GM12878 (cell line): Measurements from ENCODE around the gene GPC2. TPM values are rescaled to one million over a fixed set of nuclear protein-coding genes. Genes with fewer than 3 reads are reported as not detected.
A peak's percentile ranks its signal among the peaks of the same experiment; 100 is the strongest.

Experiments
- ATAC-seq: fragments of 200-7000 bp; cut with Tn5 transposase; 3 replicates; pipeline ENCODE4 v1.9.1; 2020; ENCODE audit warnings: mild to moderate bottlenecking, moderate library complexity
- BruUV-seq: library from RNA; stranded (reverse); fragments of 400-500 nt; replicated peaks from 2 replicates; lab custom pipeline; 2021; lab: Mats Ljungman, UMichigan
- CTCF ChIA-PET: fragments of 300-600 bp; sonication (Branson Sonifier 250); formaldehyde crosslinking; extraction: SDS; loops from one replicate; lab custom pipeline; 2021; ENCODE audit warnings: inconsistent platforms; lab: Yijun Ruan, JAX
- POLR2A ChIA-PET: fragments of 350-600 bp; formaldehyde crosslinking; extraction: SDS; loops from one replicate; lab custom pipeline; 2021; ENCODE audit warnings: inconsistent platforms; lab: Charles Lee
- RAD21 ChIA-PET: fragments of 300-600 bp; sonication (Branson Sonifier 250); formaldehyde crosslinking; loops from one replicate; lab custom pipeline; 2023; ENCODE audit warnings: antibody characterized with exemption; ENCODE audit not compliant: unreplicated experiment; lab: Charles Lee
- SMC1A ChIA-PET: fragments of 300-600 bp; sonication (Branson Sonifier 250); formaldehyde crosslinking; loops from one replicate; lab custom pipeline; 2023; ENCODE audit not compliant: unreplicated experiment, uncharacterized antibody; lab: Charles Lee
- DNase-seq: peaks from one replicate; pipeline ENCODE4 v3.0.0-alpha.2; 2011; ENCODE audit warnings: low read depth, low spot score
- FAIRE-seq: peaks from 3 replicates; lab custom pipeline; 2011; peaks lifted over from hg19 to GRCh38; lab: Jason Lieb, UNC
- H2AFZ ChIP-seq: 2 replicates; pipeline ENCODE4 v1.6.0; 2011; ENCODE audit warnings: low read depth, low read length, control low read depth; ENCODE audit not compliant: control insufficient read depth
- H3K27ac ChIP-seq: 2 replicates; pipeline ENCODE4 v1.5.1; 2011; ENCODE audit warnings: control low read depth; ENCODE audit not compliant: control insufficient read depth, insufficient read depth
- H3K27me3 ChIP-seq, 2 experiments: replicated peaks in 1 of 2; 2 replicates each; pipeline versions ENCODE4 v1.6.0 to v1.6.1; 2011; ENCODE audit warnings: low read length in 1 of 2; ENCODE audit not compliant: control insufficient read depth in 2 of 2, insufficient read depth in 2 of 2
- H3K36me3 ChIP-seq, 2 experiments: 2 replicates each; pipeline ENCODE4 v1.5.1; 2011; ENCODE audit warnings: low read length in 1 of 2; ENCODE audit not compliant: control insufficient read depth in 2 of 2, insufficient read depth in 2 of 2
- H3K4me1 ChIP-seq: 2 replicates; pipeline ENCODE4 v1.6.1; 2011; ENCODE audit warnings: mild to moderate bottlenecking, low read length, moderate library complexity, mixed read lengths; ENCODE audit not compliant: control insufficient read depth, insufficient read depth
- H3K4me2 ChIP-seq: 2 replicates; pipeline ENCODE4 v1.6.0; 2011; ENCODE audit warnings: control low read depth; ENCODE audit not compliant: control insufficient read depth, insufficient read depth
- H3K4me3 ChIP-seq: fragments of 200-600 bp; sonication (generic); 2 replicates; pipeline ENCODE4 v1.5.1; 2016
- H3K79me2 ChIP-seq: 2 replicates; pipeline ENCODE4 v1.6.0; 2011; ENCODE audit warnings: low read length; ENCODE audit not compliant: control insufficient read depth, insufficient read depth
- H3K9ac ChIP-seq: 2 replicates; pipeline ENCODE4 v1.8.0; 2011; ENCODE audit warnings: low read length, control low read depth, mixed read lengths; ENCODE audit not compliant: control insufficient read depth, insufficient read depth
- H3K9me3 ChIP-seq: replicated peaks from 3 replicates; pipeline ENCODE4 v1.5.1; 2011; ENCODE audit warnings: mild to moderate bottlenecking, low read length; ENCODE audit not compliant: control insufficient read depth, insufficient read depth
- H4K20me1 ChIP-seq: 2 replicates; pipeline ENCODE4 v1.6.0; 2011; ENCODE audit not compliant: control insufficient read depth, insufficient read depth
- CBFB ChIP-seq: IDR thresholded peaks from 2 replicates; pipeline ENCODE4 v1.6.1; 2016; ENCODE audit warnings: antibody characterized with exemption, low read depth
- FOS ChIP-seq: IDR thresholded peaks from 3 replicates; pipeline ENCODE4 v1.6.1; 2011; ENCODE audit warnings: borderline replicate concordance; ENCODE audit not compliant: insufficient read length; ENCODE audit errors: extremely low read depth
- IRF4 ChIP-seq: IDR thresholded peaks from 2 replicates; pipeline ENCODE4 v1.6.1; 2011; ENCODE audit warnings: low read depth, low read length
- POLR2A ChIP-seq: IDR thresholded peaks from 2 replicates; pipeline ENCODE4 v1.6.1; 2011; ENCODE audit warnings: low read depth, mild to moderate bottlenecking, low read length
- SUZ12 ChIP-seq: fragments of 200-600 bp; sonication (generic); IDR thresholded peaks from one replicate; pipeline ENCODE4 v1.6.1; 2018; ENCODE audit warnings: antibody characterized with exemption, mild to moderate bottlenecking; ENCODE audit not compliant: unreplicated experiment
- YY1 ChIP-seq: IDR thresholded peaks from 2 replicates; pipeline ENCODE4 v1.6.1; 2011; ENCODE audit warnings: low read depth, mild to moderate bottlenecking, low read length
- ZSCAN29 ChIP-seq: fragments of 450-650 bp; IDR thresholded peaks from 2 replicates; pipeline ENCODE4 v1.6.1; 2017; ENCODE audit warnings: mild to moderate bottlenecking, moderate library complexity
- ZZZ3 ChIP-seq: IDR thresholded peaks from 2 replicates; pipeline ENCODE4 v1.6.1; 2011; ENCODE audit warnings: low read depth; ENCODE audit not compliant: control insufficient read depth, insufficient read length
- WGBS: methylation state at CpG from one replicate; pipeline ENCODE4 v1.1.6; 2016; ENCODE audit warnings: low lambda C conversion rate; ENCODE audit not compliant: insufficient replicate concordance, insufficient coverage; ENCODE audit errors: missing lambda C conversion rate; 5-methylcytosine and 5-hydroxymethylcytosine counted together
- in situ Hi-C: fragments of 300-500 bp; cut with MboI; formaldehyde crosslinking; loops from 9 replicates; pipeline ENCODE4 v1.14.3; 2018; ENCODE audit warnings: mixed read lengths
- intact Hi-C: fragments of 100-400 bp; cut with micrococcal nuclease; formaldehyde crosslinking; loops from one replicate; pipeline ENCODE4 v1.14.2; 2022; ENCODE audit not compliant: unreplicated experiment
- polyA plus RNA-seq, 11 experiments: library from polyadenylated mRNA; depleted of rRNA in 4 of 11; unstranded in 6 of 11; stranded (reverse) in 5 of 11; fragments of >200 nt; fragmentation: Nextera tagmentation in 4 of 11; fragmentation: Illumina TruSeq in 1 of 11; extraction: Ambion mirVana in 4 of 11; extraction: Trizol in 1 of 11; gene quantifications; 1 replicate in 1 of 11; 2 replicates in 10 of 11; pipeline versions ENCODE4 v1.2.1 to v1.2.3, GENCODE V29; 2011 to 2016; ENCODE audit warnings: inconsistent platforms in 2 of 11, missing spikeins in 2 of 11, low read depth in 1 of 11
- total RNA-seq, 4 experiments: library from RNA; depleted of rRNA in 3 of 4; stranded (reverse); fragments of >200 nt in 3 of 4; fragmentation: Illumina TruSeq in 1 of 4; extraction: Trizol in 1 of 4; gene quantifications; 2 replicates each; pipeline versions ENCODE4 v1.2.1 to v1.2.3, GENCODE V29; 2013 to 2021
- TF ChIP-seq, protein P1 (sequence below): fragments of 450-650 bp; IDR thresholded peaks from 2 replicates; pipeline ENCODE4 v1.6.1; 2017; ENCODE audit warnings: borderline replicate concordance
- TF ChIP-seq, protein P2 (sequence below): fragments of 150-350 bp; IDR thresholded peaks from 2 replicates; pipeline ENCODE4 v1.6.1; 2016; ENCODE audit warnings: low read depth, low read length

The GPC2 gene
- total and polyA plus RNA-seq, 10 of the 15 experiments (the other 5 are each of a cell fraction or from before 2014, with no cell fraction given), result 0.19 to 6.3 (median 0.77) TPM

DNA sequence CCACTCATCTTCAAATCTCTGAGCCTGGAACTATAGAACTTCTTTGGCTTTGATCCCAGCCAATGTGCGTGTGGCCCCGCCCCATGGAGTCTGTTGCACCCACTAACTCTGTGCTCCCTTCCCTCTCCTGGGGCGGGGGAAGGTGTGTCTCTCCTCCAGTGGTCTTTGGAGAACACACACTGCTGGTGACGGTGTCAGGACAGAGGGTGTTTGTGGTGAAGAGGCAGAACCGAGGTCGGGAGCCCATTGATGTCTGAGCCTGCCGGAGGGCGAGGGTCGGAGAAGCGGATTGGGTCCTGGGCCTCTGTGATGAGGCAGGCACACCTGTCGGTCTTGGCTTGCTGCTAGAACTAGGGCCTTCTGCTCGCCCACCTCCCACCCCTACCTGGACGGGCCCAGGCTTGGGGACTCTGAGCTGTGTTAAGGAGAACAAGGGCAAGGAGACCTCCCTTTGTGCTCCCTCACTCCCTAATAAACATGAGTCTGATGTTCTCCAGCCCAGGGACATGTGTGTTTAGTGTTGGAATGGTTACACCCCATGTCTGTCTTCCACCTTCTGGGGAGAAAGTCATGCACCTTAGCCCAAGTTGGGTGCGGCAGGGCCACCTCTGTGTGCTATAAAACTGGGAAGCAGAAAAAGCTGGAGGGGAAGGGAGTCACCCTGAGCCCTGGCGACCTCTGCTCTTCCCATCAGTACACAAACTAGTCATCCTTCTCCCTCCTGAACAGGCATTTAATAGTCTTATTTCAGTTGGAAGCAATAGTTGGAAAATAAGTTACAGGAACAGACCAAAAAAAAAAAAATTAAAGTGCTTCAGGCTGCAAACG lies 23.3 kb downstream of the GPC2 start:
- TF ChIP-seq POLR2A (peak; percentile 47; the same call in 1 of the 2 replicates), SUZ12 (no peak)
- H3K4me2 ChIP-seq, result no peak overlapping the region
- FAIRE-seq, result no peak
- peaks cover 0 to 15% of the 10 kb centered on the region in 2 experiments for H3K36me3 ChIP-seq
- CTCF ChIA-PET, result no interaction called here
- POLR2A ChIA-PET, result interaction anchor here (1.4 kb wide), 1 partner anchor 13 kb away, joined by 3 read pairs; no protein-coding TSS in a partner anchor
- in situ Hi-C loops (no loop called here), intact Hi-C loops (no loop called here)
- H3K9ac ChIP-seq, result no peak overlapping the region
- 71% methylated on average over 16 of the region's 16 CpGs for WGBS
- ATAC-seq, result no peak
- H3K27me3 ChIP-seq, result no peaks in the 10 kb centered on the region
- peaks cover 18% of the 10 kb centered on the region for H3K4me1 ChIP-seq
- H3K79me2 ChIP-seq, result peaks cover 32% of the 10 kb centered on the region
- H2AFZ ChIP-seq, result no peak overlapping the region
- SMC1A ChIA-PET, result interaction anchor here (1.1 kb wide), 1 partner anchor 20 kb away, joined by 3 read pairs; no protein-coding TSS in a partner anchor
- DNase-seq, result no peak
- H3K27ac ChIP-seq, result no peak overlapping the region
- no TSS peak for BruUV-seq
- no peaks in the 10 kb centered on the region for H3K9me3 ChIP-seq
- no peaks in the 10 kb centered on the region for H4K20me1 ChIP-seq
- RAD21 ChIA-PET, result interaction anchor here (1.8 kb wide), 1 partner anchor 23 kb away, joined by 4 read pairs; the partner anchor contains the start of genes GPC2 and STAG3
- no peak overlapping the region for H3K4me3 ChIP-seq

DNA sequence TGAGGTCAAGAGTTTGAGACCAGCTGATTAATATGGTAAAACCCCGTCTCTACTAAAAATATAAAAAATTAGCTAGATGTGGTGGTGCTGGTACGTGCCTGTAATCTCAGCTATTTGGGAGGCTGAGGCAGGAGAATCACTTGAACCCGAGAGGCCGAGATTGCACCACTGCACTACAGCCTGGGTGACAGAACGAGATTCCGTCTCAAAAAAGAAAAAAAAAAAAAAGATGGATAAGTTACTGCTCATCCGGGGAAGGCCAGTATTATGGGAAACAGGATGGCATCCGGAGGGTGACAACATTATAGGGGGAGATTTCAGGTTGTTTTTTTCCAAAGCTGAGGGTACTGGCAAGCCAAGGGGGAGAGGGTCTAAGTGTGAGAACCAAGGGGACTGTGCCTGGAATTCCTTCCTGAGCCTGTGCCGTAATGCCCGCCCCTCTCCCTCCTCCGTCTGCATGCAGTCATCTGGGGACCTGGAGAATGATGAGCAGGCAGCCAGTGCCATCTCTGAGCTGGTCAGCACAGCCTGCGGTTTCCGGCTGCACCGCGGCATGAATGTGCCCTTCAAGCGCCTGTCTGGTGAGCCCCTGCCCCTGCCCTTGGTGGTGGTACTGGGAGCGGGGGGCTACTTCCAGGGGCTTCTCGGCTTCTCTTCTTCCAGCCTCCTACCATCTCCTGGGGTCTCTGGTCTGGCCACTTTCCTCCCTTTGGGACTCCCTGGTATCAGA lies 24.1 kb downstream of the GPC2 start:
- ChIA-PET SMC1A (no interaction called here), POLR2A (interaction anchor here (0.6 to 1.4 kb wide), 2 partner anchors 12 to 245 kb away, joined by 3 read pairs; no protein-coding TSS in a partner anchor), RAD21 (interaction anchor here (1.8 kb wide), 1 partner anchor 24 kb away, joined by 4 read pairs; the partner anchor contains the start of genes GPC2 and STAG3), CTCF (no interaction called here)
- H3K9me3 ChIP-seq, result no peaks in the 10 kb centered on the region
- WGBS, result 98% methylated on average over 17 of the region's 18 CpGs
- in situ Hi-C loops, result no loop called here
- no peak overlapping the region for H3K9ac ChIP-seq
- intact Hi-C loops, result no loop called here
- peaks cover 27% of the 10 kb centered on the region for H3K79me2 ChIP-seq
- H3K4me2 ChIP-seq, result no peak overlapping the region
- no peak for FAIRE-seq
- H3K4me1 ChIP-seq, result peaks cover 18% of the 10 kb centered on the region
- DNase-seq, result no peak
- no peaks in the 10 kb centered on the region for H3K27me3 ChIP-seq
- H3K36me3 ChIP-seq, result peaks cover 0 to 15% of the 10 kb centered on the region in 2 experiments
- H4K20me1 ChIP-seq, result no peaks in the 10 kb centered on the region
- TSS peak; percentile 6 for BruUV-seq
- H3K27ac ChIP-seq, result no peak overlapping the region
- ATAC-seq, result no peak
- no peak overlapping the region for H2AFZ ChIP-seq
- H3K4me3 ChIP-seq, result no peak overlapping the region
- TF ChIP-seq CBFB, result no peak
- no peak for TF ChIP-seq YY1
- TF ChIP-seq IRF4, result no peak
- TF ChIP-seq ZZZ3, result no peak
- TF ChIP-seq, protein P1, sequence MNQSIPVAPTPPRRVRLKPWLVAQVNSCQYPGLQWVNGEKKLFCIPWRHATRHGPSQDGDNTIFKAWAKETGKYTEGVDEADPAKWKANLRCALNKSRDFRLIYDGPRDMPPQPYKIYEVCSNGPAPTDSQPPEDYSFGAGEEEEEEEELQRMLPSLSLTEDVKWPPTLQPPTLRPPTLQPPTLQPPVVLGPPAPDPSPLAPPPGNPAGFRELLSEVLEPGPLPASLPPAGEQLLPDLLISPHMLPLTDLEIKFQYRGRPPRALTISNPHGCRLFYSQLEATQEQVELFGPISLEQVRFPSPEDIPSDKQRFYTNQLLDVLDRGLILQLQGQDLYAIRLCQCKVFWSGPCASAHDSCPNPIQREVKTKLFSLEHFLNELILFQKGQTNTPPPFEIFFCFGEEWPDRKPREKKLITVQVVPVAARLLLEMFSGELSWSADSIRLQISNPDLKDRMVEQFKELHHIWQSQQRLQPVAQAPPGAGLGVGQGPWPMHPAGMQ, result no peak
- TF ChIP-seq FOS, result no peak
- no peak for TF ChIP-seq ZSCAN29
- TF ChIP-seq, protein P2, sequence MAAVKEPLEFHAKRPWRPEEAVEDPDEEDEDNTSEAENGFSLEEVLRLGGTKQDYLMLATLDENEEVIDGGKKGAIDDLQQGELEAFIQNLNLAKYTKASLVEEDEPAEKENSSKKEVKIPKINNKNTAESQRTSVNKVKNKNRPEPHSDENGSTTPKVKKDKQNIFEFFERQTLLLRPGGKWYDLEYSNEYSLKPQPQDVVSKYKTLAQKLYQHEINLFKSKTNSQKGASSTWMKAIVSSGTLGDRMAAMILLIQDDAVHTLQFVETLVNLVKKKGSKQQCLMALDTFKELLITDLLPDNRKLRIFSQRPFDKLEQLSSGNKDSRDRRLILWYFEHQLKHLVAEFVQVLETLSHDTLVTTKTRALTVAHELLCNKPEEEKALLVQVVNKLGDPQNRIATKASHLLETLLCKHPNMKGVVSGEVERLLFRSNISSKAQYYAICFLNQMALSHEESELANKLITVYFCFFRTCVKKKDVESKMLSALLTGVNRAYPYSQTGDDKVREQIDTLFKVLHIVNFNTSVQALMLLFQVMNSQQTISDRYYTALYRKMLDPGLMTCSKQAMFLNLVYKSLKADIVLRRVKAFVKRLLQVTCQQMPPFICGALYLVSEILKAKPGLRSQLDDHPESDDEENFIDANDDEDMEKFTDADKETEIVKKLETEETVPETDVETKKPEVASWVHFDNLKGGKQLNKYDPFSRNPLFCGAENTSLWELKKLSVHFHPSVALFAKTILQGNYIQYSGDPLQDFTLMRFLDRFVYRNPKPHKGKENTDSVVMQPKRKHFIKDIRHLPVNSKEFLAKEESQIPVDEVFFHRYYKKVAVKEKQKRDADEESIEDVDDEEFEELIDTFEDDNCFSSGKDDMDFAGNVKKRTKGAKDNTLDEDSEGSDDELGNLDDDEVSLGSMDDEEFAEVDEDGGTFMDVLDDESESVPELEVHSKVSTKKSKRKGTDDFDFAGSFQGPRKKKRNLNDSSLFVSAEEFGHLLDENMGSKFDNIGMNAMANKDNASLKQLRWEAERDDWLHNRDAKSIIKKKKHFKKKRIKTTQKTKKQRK, result no peak
